Measurements from ENCODE around the gene OGN. TPM values are rescaled to one million over a fixed set of nuclear protein-coding genes. Genes with fewer than 3 reads are reported as not detected.

The OGN gene, protein sequence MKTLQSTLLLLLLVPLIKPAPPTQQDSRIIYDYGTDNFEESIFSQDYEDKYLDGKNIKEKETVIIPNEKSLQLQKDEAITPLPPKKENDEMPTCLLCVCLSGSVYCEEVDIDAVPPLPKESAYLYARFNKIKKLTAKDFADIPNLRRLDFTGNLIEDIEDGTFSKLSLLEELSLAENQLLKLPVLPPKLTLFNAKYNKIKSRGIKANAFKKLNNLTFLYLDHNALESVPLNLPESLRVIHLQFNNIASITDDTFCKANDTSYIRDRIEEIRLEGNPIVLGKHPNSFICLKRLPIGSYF
- 17.5 and 19.6 TPM in 2 replicates for total RNA-seq

DNA sequence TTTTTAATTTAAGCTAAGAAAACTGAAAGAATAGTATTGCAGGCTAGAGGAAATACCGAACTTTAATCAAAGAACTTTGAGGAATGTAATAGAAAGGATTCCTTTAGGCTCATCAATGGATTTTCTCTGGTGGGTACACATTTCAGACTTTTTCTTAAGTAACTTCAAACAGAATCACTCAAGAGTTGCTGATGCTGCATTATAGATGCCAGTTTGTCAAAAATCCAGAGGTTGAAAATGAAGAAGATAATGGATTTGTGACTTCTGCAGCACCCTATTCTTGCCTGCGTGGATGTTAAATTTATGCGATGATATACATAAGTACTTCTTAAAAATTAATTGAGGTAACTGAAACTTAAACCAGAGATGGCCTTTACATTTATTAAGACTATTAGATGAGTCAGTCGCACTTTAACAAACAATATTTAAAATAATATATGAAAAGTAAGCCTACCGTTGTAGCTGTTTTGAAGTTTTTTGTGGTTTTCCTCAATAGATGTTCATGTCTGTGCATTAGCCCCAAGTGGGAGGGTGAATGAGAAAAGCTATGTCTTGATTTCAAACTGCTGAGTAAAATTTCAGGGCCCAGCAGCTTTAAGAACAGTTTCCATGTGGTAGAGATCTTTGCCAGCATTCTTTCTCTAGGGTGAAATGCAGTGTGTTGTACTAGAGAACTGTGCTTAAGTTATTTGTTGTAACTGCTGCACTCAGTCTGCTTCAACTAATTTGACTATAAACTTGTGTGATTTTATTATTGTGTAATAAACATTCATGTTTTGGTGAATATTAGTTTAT, at the start of gene OGN:
OGN (minus strand) TSS at position 537 of the 795 bp plus-strand sequence. CDS start 1,171 bp downstream, outside the sequence.

DNA sequence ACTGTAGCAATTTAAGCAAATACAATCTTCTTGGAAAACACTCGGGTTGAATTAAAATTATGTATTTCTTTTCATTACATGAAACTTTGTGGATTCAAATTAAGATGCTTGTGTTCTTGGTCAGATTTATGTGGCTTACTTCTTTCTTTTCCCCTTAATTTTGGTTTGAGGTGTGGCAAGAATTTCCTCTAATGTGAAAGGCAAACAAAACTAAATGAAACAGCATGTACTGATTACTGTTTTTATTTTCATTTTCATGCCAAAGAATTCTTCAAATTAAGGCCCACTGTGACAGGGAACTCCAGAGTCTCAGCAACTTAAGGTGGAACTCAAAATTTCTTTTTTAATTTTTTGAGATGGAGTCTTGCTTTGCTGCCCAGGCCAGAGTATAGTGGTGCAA, 20.0 kb upstream of the OGN start, which contains the start of gene OMD:
OMD (minus strand) TSS at position 132 of the 400 bp plus-strand sequence. CDS start 6,913 bp downstream, outside the sequence.

Other genes with a start within 250 kb of the OGN start
- 257 and 319 TPM in 2 replicates for gene IARS1, start 110.9 kb downstream of the OGN start, total RNA-seq
- 24.3 and 32.7 TPM in 2 replicates for gene NOL8, start 79.2 kb downstream of the OGN start, total RNA-seq
- 1.7 and 15.1 TPM in 2 replicates for gene CENPP, start 78.6 kb downstream of the OGN start, total RNA-seq
- 0.33 and 0.73 TPM in 2 replicates for gene OMD, start 19.9 kb upstream of the OGN start, total RNA-seq
- 7.1 and 15.2 TPM in 2 replicates for gene ASPN, start 77.9 kb upstream of the OGN start, total RNA-seq
- gene ECM2, start 131.4 kb upstream of the OGN start, total RNA-seq = 5.7 and 6.1 TPM in 2 replicates